Ovary (tissue), 3 donors: ENCODE data around the gene DYNC2I2.

Source experiments
- CTCF ChIP-seq, 3 donors: fragments of 450-650 bp in 2 of 3; fragments of 200-600 bp in 1 of 3; IDR thresholded peaks; one replicate each; pipeline versions ENCODE4 v1.5.1 to v1.8.0; 2016 to 2022; ENCODE audit warnings: antibody characterized with exemption in 3 of 3, mild to moderate bottlenecking in 1 of 3
- POLR2A ChIP-seq: fragments of 450-650 bp; IDR thresholded peaks from one replicate; pipeline ENCODE4 v1.6.1; 2017; ENCODE audit warnings: antibody characterized with exemption, mild to moderate bottlenecking, moderate library complexity
- donor health status: DM: no; HTN: no; CAD: no.

DNA sequence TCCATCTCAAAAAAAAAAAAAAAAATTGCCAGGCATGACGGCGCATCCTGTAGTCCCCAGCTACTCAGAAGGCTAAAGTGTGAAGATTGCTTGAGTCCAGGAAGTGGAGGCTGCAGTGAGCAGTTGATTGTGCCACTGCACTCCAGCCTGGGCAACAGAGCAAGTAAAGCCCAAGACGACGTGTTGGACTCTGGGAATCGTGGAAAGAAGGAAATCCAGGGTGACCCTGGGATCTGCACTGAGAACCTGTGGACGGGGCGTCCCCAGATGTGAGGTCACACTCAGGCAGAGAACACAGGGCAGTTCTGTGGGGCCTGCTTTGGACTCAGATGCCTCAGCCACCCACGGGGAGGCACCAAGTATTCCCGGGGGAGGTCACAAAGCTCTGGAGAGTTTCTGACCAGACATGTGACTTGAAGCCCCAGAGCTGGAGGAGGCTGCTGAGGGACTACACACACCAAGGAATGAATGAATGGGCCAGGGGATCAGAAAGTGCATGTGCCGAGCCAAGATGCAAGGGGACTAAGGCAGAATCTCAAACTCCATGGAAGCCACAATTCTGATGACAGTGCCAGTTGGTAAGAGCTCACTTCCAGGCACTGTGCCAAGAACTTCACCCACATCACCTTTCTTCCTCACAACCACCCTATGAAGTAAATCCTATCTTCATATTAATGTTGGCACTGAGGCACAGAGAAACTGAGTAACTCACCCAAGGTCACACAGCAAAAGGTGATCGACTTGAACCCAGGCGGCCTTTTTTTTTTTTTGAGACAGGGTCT is 12.9 kb downstream of the DYNC2I2 start:
- no peak for TF ChIP-seq CTCF (IDR thresholded peaks at IDR 0.05)
- no peak for TF ChIP-seq POLR2A
